ENCODE results near the gene C2CD4D. TPM values are rescaled to one million over a fixed set of nuclear protein-coding genes. Genes with fewer than 3 reads are reported as not detected.

The C2CD4D gene
- total RNA-seq, 2 donors from 2014 or later: not detected

DNA sequence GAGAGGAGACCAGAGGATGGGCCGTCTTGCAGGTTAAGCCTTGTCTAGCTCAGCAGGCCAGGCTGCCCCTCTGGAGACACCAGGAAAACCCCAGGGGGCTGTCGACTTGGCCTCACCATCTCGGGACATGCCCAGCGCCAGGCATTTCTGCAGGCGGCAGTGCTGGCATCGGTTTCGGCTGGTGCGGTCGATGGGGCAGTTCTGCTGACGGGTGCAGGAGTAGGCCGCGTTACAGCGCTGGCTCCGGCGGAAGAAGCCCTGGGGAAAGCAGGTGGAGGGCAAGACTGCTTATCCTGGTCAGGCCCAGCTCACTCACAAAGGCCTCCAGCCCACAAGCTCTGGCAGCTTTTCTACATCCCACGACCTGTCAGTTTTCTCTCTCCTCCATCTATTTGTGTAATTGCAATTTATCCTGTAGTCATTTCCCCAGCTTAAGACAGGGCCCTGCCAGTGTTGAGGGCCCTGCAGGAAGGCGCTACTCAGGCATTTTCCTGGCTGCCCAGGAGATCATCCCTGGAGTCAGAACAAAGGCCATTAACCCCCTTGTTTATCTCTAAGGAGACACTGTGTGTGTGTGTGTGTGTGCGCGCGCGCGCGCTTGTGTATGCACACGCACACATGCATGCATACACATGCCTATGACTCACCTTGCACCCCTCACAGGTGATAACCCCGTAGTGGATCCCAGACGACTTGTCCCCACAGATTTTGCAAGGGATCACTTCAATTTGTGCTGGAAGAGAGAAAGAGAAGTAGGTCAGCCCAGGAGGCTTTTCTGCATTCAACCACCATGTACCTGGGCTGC is 22.9 kb downstream of the C2CD4D start:
- no peaks in the 10 kb centered on the region for H3K27me3 ChIP-seq (replicated peaks; ENCODE audit: insufficient read depth)
- TF ChIP-seq, protein P1, sequence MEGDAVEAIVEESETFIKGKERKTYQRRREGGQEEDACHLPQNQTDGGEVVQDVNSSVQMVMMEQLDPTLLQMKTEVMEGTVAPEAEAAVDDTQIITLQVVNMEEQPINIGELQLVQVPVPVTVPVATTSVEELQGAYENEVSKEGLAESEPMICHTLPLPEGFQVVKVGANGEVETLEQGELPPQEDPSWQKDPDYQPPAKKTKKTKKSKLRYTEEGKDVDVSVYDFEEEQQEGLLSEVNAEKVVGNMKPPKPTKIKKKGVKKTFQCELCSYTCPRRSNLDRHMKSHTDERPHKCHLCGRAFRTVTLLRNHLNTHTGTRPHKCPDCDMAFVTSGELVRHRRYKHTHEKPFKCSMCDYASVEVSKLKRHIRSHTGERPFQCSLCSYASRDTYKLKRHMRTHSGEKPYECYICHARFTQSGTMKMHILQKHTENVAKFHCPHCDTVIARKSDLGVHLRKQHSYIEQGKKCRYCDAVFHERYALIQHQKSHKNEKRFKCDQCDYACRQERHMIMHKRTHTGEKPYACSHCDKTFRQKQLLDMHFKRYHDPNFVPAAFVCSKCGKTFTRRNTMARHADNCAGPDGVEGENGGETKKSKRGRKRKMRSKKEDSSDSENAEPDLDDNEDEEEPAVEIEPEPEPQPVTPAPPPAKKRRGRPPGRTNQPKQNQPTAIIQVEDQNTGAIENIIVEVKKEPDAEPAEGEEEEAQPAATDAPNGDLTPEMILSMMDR (IDR thresholded peaks at IDR 0.05): no peak
- no peaks in the 10 kb centered on the region for H3K9me3 ChIP-seq
- DNase-seq (ENCODE audit: low spot score) (no peak), ATAC-seq (ENCODE audit: insufficient number of reproducible peaks, low FRiP score, low read depth) (no peak)
- no peaks in the 10 kb centered on the region for H3K36me3 ChIP-seq
- H3K27ac ChIP-seq: no peak overlapping the region
- H3K4me3 ChIP-seq: no peak overlapping the region
- no peaks in the 10 kb centered on the region for H3K4me1 ChIP-seq (ENCODE audit: control insufficient read depth in 1 of 2, low read depth in 2 of 2)

DNA sequence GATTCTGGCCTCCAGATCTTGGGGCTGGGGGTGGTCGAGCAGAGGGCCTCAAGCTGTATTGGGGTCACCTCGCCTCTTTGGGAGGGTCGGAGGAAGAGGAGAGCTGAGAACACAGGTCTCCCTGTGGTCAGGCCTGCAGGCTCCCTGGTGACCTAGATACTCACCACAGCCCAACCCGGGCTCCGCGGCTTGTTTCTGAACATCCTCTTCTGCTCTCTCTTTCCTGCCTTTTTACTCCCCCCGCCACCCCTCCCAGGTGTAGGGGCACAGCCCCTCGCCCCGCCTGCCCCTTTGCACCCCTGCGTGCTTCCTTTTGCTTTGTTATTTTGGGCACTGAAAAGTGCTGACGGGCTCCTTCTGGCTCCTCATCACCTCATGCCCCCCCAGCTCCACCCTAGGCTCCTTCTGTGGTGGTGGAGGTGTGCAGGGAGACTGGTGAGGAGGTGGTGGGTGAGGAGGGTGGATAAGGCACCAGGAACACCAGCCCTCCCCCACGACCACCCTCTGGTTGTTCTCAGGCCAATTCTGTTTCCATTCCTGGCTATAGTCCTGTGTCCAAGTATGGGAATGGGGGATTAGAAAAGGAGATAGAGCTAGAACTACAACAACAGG is 23.8 kb downstream of the C2CD4D start:
- Histone ChIP-seq H3K9me3 (no peaks in the 10 kb centered on the region), H3K4me3 (no peak overlapping the region), H3K4me1 (ENCODE audit: control insufficient read depth in 1 of 2, low read depth in 2 of 2) (no peaks in the 10 kb centered on the region), H3K27me3 (replicated peaks; ENCODE audit: insufficient read depth) (no peaks in the 10 kb centered on the region), H3K36me3 (no peaks in the 10 kb centered on the region), H3K27ac (no peak overlapping the region)
- ATAC-seq (ENCODE audit: insufficient number of reproducible peaks, low FRiP score, low read depth): no peak
- DNase-seq (ENCODE audit: low spot score): no peak
- TF ChIP-seq, protein P1 (IDR thresholded peaks at IDR 0.05): no peak

DNA sequence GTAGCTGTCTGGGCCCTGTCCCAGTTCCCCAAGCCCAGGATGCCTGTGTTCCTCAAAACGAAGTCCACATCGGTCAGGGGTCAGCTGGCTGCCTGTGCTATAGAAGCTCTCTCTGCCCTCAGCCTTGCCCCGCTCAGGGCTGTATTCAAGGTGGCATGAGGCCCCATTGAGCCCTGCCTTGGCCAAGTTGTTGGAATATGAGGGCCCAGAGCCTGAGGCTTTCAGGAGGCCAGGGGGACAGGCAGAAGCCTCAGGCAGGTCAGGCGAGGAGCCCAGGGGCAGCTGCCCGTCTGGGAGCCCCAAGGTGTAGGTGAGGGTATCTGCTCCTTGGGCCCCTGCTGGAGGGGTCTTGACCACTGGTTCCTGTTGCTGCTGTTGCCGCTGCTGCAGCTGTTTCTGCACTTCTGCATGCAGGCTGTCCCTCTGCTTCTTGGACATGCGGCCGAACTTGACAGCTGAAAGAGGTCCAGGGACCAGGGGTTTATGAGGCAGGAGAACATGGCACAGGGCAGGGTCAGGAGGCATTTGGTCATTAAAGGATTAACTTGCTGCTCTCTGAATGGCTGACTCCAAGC is 24.6 kb downstream of the C2CD4D start:
- Histone ChIP-seq H3K9me3 (no peaks in the 10 kb centered on the region), H3K4me3 (no peak overlapping the region), H3K27me3 (replicated peaks; ENCODE audit: insufficient read depth) (no peaks in the 10 kb centered on the region), H3K4me1 (ENCODE audit: control insufficient read depth in 1 of 2, low read depth in 2 of 2) (no peaks in the 10 kb centered on the region), H3K36me3 (no peaks in the 10 kb centered on the region), H3K27ac (no peak overlapping the region)
- ATAC-seq (ENCODE audit: insufficient number of reproducible peaks, low FRiP score, low read depth): no peak
- TF ChIP-seq, protein P1 (IDR thresholded peaks at IDR 0.05): no peak
- no peak for DNase-seq (ENCODE audit: low spot score)

DNA sequence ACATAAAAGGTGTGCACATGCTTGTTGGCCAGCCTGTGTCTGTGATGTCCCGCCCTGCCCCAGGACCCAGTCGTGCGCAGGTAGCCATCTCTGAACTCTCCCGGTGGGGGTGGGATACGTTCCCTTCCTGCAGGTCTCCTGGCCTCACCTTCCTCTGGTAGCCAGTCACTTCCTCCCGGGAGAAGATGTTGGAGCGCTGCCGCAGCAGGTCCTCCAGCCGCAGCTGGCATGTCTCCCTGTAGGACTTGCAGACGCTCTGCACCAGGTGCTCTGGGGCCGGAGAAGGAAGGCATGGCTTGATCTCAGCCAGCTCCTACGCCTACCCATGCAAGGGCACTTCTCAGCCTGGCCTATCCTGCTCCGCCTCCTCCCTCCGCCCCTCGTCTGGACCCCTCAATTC is 25.2 kb downstream of the C2CD4D start:
- TF ChIP-seq, protein P1 (IDR thresholded peaks at IDR 0.05): no peak
- ATAC-seq (ENCODE audit: insufficient number of reproducible peaks, low FRiP score, low read depth): no peak
- Histone ChIP-seq H3K36me3 (no peaks in the 10 kb centered on the region), H3K27me3 (replicated peaks; ENCODE audit: insufficient read depth) (no peaks in the 10 kb centered on the region), H3K27ac (no peak overlapping the region), H3K4me3 (no peak overlapping the region), H3K9me3 (no peaks in the 10 kb centered on the region), H3K4me1 (ENCODE audit: control insufficient read depth in 1 of 2, low read depth in 2 of 2) (no peaks in the 10 kb centered on the region)
- DNase-seq (ENCODE audit: low spot score): no peak

DNA sequence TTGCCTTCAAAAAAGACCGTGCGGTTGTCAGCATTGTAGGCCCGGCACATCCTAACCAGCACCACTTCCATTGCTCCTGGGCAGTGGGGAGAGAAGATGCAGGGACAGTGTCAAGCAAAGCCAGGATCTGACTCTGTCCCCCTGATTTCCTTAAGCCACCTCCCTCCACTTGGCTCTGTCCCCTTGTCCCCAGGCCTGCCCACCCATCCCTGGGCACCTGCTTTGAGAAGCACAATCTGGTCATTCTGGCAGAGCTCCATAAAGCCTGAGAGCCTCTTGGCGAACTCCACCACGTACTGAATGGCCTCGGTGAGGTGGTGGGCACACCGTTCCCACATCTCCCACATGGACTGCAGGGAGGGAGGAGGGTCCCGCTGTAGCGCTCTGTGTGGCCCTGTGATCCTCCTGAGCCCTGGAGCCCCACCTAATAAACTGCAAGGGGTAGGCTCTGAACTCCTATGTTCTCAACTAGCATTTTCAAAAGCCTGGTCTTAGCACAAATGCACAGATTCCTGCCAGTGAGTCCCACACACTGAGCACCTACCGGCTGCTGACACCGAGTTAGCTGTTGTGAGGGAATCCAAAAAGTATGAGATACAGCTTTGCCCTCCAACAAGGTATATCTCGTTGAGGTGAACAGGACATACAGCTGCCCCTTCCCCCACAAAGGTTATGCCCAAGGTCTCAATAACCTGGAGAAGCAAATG is 26.2 kb downstream of the C2CD4D start:
- no peak for DNase-seq (ENCODE audit: low spot score)
- ATAC-seq (ENCODE audit: insufficient number of reproducible peaks, low FRiP score, low read depth): no peak
- TF ChIP-seq, protein P1 (IDR thresholded peaks at IDR 0.05): no peak

More for the DNA sequence above, 26.2 kb downstream of the C2CD4D start:
- H3K36me3 ChIP-seq: no peaks in the 10 kb centered on the region
- H3K27me3 ChIP-seq (replicated peaks; ENCODE audit: insufficient read depth): no peaks in the 10 kb centered on the region
- no peaks in the 10 kb centered on the region for H3K4me1 ChIP-seq (ENCODE audit: control insufficient read depth in 1 of 2, low read depth in 2 of 2)
- H3K4me3 ChIP-seq: no peak overlapping the region
- H3K27ac ChIP-seq: no peak overlapping the region
- no peaks in the 10 kb centered on the region for H3K9me3 ChIP-seq
